Upper lobe of left lung (tissue), 6 donors: ENCODE data around the gene ACTR5. TPM values are rescaled to one million over a fixed set of nuclear protein-coding genes. Genes with fewer than 3 reads are reported as not detected.

Experiments
- ATAC-seq, 2 donors: fragments of 200-7000 bp; cut with Tn5 transposase; one replicate each; pipeline ENCODE4 v1.9.1; 2022; ENCODE audit warnings: mild to moderate bottlenecking in 2 of 2, moderate library complexity in 2 of 2; ENCODE audit not compliant: low FRiP score in 2 of 2
- DNase-seq, 2 donors: peaks; one replicate each; pipeline ENCODE4 v3.0.0-alpha.2; 2019 to 2020
- H3K27ac ChIP-seq, 4 donors: fragments of 200-600 bp; sonication (generic); one replicate each; pipeline ENCODE4 v1.5.1; 2016 to 2019
- H3K27me3 ChIP-seq, 4 donors: fragments of 200-600 bp; sonication (generic); one replicate each; pipeline ENCODE4 v1.5.1; 2017 to 2019
- H3K36me3 ChIP-seq, 4 donors: fragments of 200-600 bp; sonication (generic); one replicate each; pipeline ENCODE4 v1.5.1; 2016 to 2019
- H3K4me1 ChIP-seq, 4 donors: fragments of 200-600 bp; sonication (generic); one replicate each; pipeline ENCODE4 v1.5.1; 2018 to 2019
- H3K4me3 ChIP-seq, 4 donors: fragments of 200-600 bp; sonication (generic); one replicate each; pipeline ENCODE4 v1.5.1; 2017 to 2019; ENCODE audit warnings: mild to moderate bottlenecking in 2 of 4, moderate library complexity in 1 of 4
- H3K9me3 ChIP-seq, 4 donors: fragments of 200-600 bp; sonication (generic); one replicate each; pipeline ENCODE4 v1.5.1; 2018 to 2019
- CTCF ChIP-seq, 6 experiments: fragments of 450-650 bp in 4 of 6; fragments of 200-600 bp in 2 of 6; sonication (generic) in 2 of 6; IDR thresholded peaks; one replicate each; pipeline ENCODE4 v1.5.1; 2016 to 2019; ENCODE audit warnings: antibody characterized with exemption in 6 of 6
- EP300 ChIP-seq, 4 donors: sonication (generic); formaldehyde crosslinking; IDR thresholded peaks; one replicate each; pipeline ENCODE4 v1.5.1; 2017; ENCODE audit warnings: antibody characterized with exemption in 4 of 4, control low read depth in 2 of 4
- POLR2A ChIP-seq, 4 donors: fragments of 450-650 bp; IDR thresholded peaks; one replicate each; pipeline ENCODE4 v1.5.1; 2016 to 2017; ENCODE audit warnings: antibody characterized with exemption in 4 of 4, mild to moderate bottlenecking in 2 of 4
- POLR2AphosphoS5 ChIP-seq, 2 donors: sonication (generic); formaldehyde crosslinking; IDR thresholded peaks; one replicate each; pipeline ENCODE4 v1.5.1; 2017; ENCODE audit warnings: antibody characterized with exemption in 2 of 2
- WGBS, 2 donors: methylation state at CpG; one replicate each; pipeline ENCODE4 v1.1.5; 2017 to 2018; 5-methylcytosine and 5-hydroxymethylcytosine counted together
- total RNA-seq, 6 donors: library from RNA; depleted of rRNA in 4 of 6; stranded (reverse); fragments of >200 nt in 4 of 6; gene quantifications; one replicate each; pipeline versions ENCODE4 v1.1.0 to v1.2.1, GENCODE V29; 2016 to 2021
- donor health status: DM: no; HTN: no; CAD: no; lungs with moderate emphysema.
- donor health status: DM: no; HTN: yes; CAD: no; lungs with severe emphysema.

The ACTR5 gene
- total RNA-seq, 6 donors from 2014 or later = 7.2 to 23.0 (median 8.8) TPM

GRCh38 chr20:38730989-38731737, 17.1 kb upstream of the ACTR5 start:
- H3K9me3 ChIP-seq = no peaks in the 10 kb centered on the region
- DNase-seq = peak; percentile 61 to 95
- peaks cover 0 to 68% (median 41%) of the 10 kb centered on the region in 4 donors for H3K27me3 ChIP-seq
- H3K27ac ChIP-seq = no peak overlapping the region
- peak; percentile 79 to 83 for ATAC-seq
- H3K36me3 ChIP-seq = no peaks in the 10 kb centered on the region
- WGBS, 2 donors = 0 to 1% methylated on average over 39 to 40 of the region's 40 CpGs
- H3K4me1 ChIP-seq = peaks cover 21 to 48% (median 33%) of the 10 kb centered on the region in 4 donors
- H3K4me3 ChIP-seq = peak overlapping the region in 3 of 4 donors; percentile 6 to 35 (median 26)
- peak; percentile 84 to 97 (median 91) for TF ChIP-seq CTCF (IDR thresholded peaks at IDR 0.05)
- TF ChIP-seq POLR2A (IDR thresholded peaks at IDR 0.05) = no peak

- H3K9me3 ChIP-seq = no peaks in the 10 kb centered on the region
- 48 to 65% methylated on average over 1 of the region's 1 CpG for WGBS, 2 donors
- peak overlapping the region in 1 of 4 donors; percentile 35 for H3K4me3 ChIP-seq
- no peaks in the 10 kb centered on the region for H3K36me3 ChIP-seq
- ATAC-seq (no peak), DNase-seq (no peak)
- TF ChIP-seq EP300 (IDR thresholded peaks at IDR 0.05) (no peak), CTCF (IDR thresholded peaks at IDR 0.05) (no peak), POLR2A (IDR thresholded peaks at IDR 0.05) (no peak), POLR2AphosphoS5 (IDR thresholded peaks at IDR 0.05) (no peak)
- peaks cover 0 to 62% (median 38%) of the 10 kb centered on the region in 4 donors for H3K27me3 ChIP-seq
- H3K27ac ChIP-seq = no peak overlapping the region
- peaks cover 21 to 45% (median 31%) of the 10 kb centered on the region in 4 donors for H3K4me1 ChIP-seq
Measured at GRCh38 chr20:38731738-38732113, 16.5 kb upstream of the ACTR5 start.

GRCh38 chr20:38732981-38733380, 15.3 kb upstream of the ACTR5 start:
- TF ChIP-seq POLR2AphosphoS5 (IDR thresholded peaks at IDR 0.05) (no peak), CTCF (IDR thresholded peaks at IDR 0.05) (no peak), POLR2A (IDR thresholded peaks at IDR 0.05) (no peak), EP300 (IDR thresholded peaks at IDR 0.05) (no peak)
- H3K27me3 ChIP-seq = peaks cover 0 to 50% (median 29%) of the 10 kb centered on the region in 4 donors
- no peak overlapping the region for H3K27ac ChIP-seq
- H3K4me1 ChIP-seq = peaks cover 15 to 33% (median 23%) of the 10 kb centered on the region in 4 donors
- H3K4me3 ChIP-seq = no peak overlapping the region
- ATAC-seq (no peak), DNase-seq (no peak)
- H3K36me3 ChIP-seq = no peaks in the 10 kb centered on the region
- no peaks in the 10 kb centered on the region for H3K9me3 ChIP-seq
- 74 to 83% methylated on average over 4 of the region's 4 CpGs for WGBS, 2 donors

- H3K27ac ChIP-seq = no peak overlapping the region
- WGBS, 2 donors = 41 to 50% methylated on average over 6 of the region's 6 CpGs
- H3K9me3 ChIP-seq = no peaks in the 10 kb centered on the region
- H3K4me3 ChIP-seq = no peak overlapping the region
- ATAC-seq (no peak), DNase-seq (no peak)
- H3K36me3 ChIP-seq = no peaks in the 10 kb centered on the region
- TF ChIP-seq POLR2AphosphoS5 (IDR thresholded peaks at IDR 0.05) = no peak
- TF ChIP-seq POLR2A (IDR thresholded peaks at IDR 0.05) = no peak
- TF ChIP-seq EP300 (IDR thresholded peaks at IDR 0.05) = no peak
- no peak for TF ChIP-seq CTCF (IDR thresholded peaks at IDR 0.05)
- peaks cover 14 to 17% (median 14%) of the 10 kb centered on the region in 4 donors for H3K4me1 ChIP-seq
- peaks cover 0 to 28% (median 13%) of the 10 kb centered on the region in 4 donors for H3K27me3 ChIP-seq
Measured at GRCh38 chr20:38735172-38735571, 13.1 kb upstream of the ACTR5 start.

GRCh38 chr20:38737887-38738286, 10.4 kb upstream of the ACTR5 start:
- 72 to 78% methylated on average over 1 of the region's 1 CpG for WGBS, 2 donors
- H3K27ac ChIP-seq = no peak overlapping the region
- no peak for ATAC-seq
- H3K4me3 ChIP-seq = no peak overlapping the region
- H3K9me3 ChIP-seq = no peaks in the 10 kb centered on the region
- no peaks in the 10 kb centered on the region for H3K36me3 ChIP-seq
- DNase-seq = no peak
- H3K27me3 ChIP-seq = peaks cover 0 to 2% (median 0%) of the 10 kb centered on the region in 4 donors
- TF ChIP-seq CTCF (IDR thresholded peaks at IDR 0.05) (no peak), EP300 (IDR thresholded peaks at IDR 0.05) (no peak), POLR2A (IDR thresholded peaks at IDR 0.05) (no peak), POLR2AphosphoS5 (IDR thresholded peaks at IDR 0.05) (no peak)
- H3K4me1 ChIP-seq = no peaks in the 10 kb centered on the region
